RCC 7860 (cell line): ENCODE results near the gene KRTAP5-3.
"Not testable (repeated sequence)": the region's sequence is repeated elsewhere in the genome, so short reads cannot be mapped to it uniquely, and the experiment has no call there.

ENCODE experiments used
- DNase-seq: peaks from one replicate; pipeline ENCODE4 v3.0.0-alpha.2; 2015; ENCODE audit warnings: low spot score
- FAIRE-seq: peaks from 2 replicates; lab custom pipeline; 2012; peaks lifted over from hg19 to GRCh38; lab: Jason Lieb, UNC

The KRTAP5-3 gene

DNA sequence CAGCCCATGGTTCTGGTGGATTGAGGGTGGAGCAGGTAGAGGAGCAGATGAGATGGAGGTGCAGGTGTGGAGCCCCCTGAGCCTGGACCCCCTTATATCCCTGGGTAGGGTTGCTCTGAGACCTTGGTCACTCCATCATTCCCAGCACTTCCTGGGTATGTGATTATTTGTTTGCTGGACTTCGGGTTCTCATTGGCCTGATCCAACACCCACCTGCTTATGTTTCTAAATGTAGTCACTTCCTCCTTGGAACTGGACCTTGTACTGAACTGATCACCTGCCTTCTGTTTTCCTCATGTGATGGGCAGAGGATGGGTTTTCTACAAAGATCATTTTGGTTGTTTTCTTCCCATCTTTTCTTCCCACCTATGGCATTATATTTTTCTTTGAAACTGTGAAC lies 13.8 kb upstream of the KRTAP5-3 start, which contains the start of gene KRTAP5-4:
KRTAP5-4 (minus strand) TSS at position 53 of the 400 bp plus-strand sequence; CDS start at position 8, 45 bp downstream.
- no peak for FAIRE-seq
- no peak for DNase-seq

DNA sequence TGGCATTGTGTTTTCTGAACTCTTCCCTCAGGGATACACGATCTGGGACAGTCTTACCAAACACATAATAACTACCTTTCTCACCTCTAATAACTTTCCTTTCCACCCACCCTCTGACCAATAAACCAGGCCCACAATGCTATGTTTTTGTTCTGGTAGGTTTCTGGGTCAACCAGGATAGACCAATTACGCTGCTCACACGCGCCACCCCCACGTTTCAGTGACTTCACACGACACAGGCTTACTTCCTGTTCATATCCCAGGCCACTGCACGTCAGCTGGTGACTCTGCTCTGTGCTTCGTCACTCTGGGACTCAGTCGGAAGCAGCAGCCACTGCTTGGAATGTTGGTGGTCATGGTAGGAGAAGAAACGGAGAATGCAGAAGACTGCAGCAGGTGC lies 11.2 kb upstream of the KRTAP5-3 start:
- DNase-seq (no peak), FAIRE-seq (no peak)

GRCh38 chr11:1618231-1618630 lies 10.0 kb upstream of the KRTAP5-3 start:
- DNase-seq (no peak), FAIRE-seq (no peak)

GRCh38 chr11:1607901-1608300 lies 362 bp downstream of the KRTAP5-3 start:
- not testable (repeated sequence) for DNase-seq, FAIRE-seq

GRCh38 chr11:1607156-1607845 lies 962 bp downstream of the KRTAP5-3 start:
- not testable (repeated sequence) for FAIRE-seq, DNase-seq

- FAIRE-seq, DNase-seq: not testable (repeated sequence)
Observed at GRCh38 chr11:1605923-1606322, 2.3 kb downstream of the KRTAP5-3 start.

DNA sequence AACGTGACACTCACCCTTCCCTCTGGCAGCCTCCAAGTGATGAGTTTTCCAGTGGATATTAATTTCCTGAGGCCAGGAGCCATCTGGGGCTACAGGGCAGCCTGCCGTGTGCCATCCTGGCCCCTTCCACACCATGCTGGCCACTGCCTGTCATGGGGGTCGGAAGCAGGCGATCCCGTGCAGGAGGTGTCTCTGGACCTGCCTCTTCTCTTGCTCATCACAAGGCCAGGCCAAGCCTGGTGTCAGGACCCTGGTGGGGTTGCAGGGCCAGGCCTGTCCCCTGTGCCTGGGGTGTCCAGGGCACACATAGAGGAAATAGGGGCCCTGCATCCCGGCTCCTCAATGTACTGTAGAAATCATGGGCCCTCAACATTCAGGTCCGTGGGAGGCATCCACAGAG lies 3.6 kb downstream of the KRTAP5-3 start:
- FAIRE-seq (no peak), DNase-seq (no peak)

DNA sequence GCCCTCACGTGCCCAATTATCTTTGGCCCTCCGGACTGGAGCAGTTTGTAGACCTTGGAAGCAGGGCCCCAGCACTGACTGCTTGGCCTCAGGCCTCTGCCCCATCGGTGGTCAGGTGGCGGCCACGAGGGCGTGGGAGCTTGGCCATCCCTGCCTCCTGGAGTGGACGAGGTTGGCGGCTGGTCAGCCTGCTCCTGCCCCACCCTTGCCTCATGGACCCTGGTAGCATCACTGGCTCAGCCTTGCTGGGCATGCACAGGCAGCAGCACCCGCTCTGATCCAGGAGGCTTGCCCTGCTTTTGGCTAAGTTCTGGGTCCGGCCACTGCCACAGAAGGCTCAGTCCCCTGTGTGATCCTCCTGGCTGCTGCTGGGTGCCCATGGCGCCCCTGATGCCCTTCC lies 4.1 kb downstream of the KRTAP5-3 start:
- no peak for DNase-seq

DNA sequence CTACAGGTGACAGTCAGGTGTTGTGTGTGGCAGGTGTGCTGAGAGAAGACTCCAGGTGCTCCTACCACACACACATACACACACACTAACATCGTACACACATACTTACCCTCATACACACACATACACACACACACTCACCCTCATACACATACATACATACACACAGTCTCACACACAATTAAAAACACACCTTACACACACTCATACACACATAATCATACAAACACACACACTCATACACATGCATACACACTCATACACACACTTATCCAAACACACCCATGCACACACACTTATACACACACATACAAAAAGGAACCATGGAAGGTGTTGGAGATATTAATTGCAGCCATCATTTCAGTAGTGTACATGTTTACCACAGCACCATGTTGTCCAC lies 4.6 kb downstream of the KRTAP5-3 start:
- DNase-seq (no peak), FAIRE-seq (no peak)

More for the DNA sequence above, 4.1 kb downstream of the KRTAP5-3 start:
- no peak for FAIRE-seq

- FAIRE-seq, DNase-seq: not testable (repeated sequence)
Observed at GRCh38 chr11:1601663-1602062, 6.6 kb downstream of the KRTAP5-3 start.

DNA sequence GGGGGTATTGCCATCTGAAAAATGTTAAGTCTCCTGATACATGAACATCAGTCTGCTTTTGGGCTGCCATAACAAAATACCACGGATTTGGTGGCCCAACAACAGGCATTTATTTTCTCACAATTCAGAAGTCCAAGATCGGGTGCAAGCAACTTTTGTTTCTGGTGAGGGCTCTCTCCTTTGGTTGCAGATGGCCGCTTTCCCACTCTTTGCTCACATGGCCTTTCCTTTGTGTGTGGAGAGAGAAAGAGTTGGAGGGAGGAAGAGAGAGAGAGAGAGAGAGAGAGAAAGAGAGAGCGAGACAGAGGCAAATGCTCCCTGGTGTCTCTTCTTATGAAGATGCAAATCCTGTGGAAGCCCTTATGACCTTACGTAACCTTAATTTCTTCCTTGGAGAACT lies 7.6 kb downstream of the KRTAP5-3 start:
- DNase-seq (no peak), FAIRE-seq (no peak)

DNA sequence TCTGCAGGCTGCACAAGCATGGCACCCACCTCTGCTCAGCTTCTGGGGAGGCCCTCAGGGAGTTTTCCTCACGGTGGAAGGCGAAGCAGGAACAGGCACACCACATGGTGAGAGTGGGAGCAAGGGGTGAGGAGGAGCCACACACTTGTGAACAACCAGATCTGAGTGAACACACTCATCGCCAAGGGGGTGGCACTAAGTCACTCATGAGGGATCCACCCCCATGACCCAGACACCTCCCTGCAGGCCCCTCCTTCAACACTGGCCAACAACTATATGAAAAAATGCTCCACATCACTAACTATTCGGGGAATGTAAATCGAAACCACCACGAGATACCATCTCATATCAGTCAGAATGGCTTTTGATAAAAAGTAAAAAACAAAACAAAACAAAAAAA lies 9.4 kb downstream of the KRTAP5-3 start:
- DNase-seq (no peak), FAIRE-seq (no peak)

GRCh38 chr11:1598406-1598805 lies 9.9 kb downstream of the KRTAP5-3 start:
- not testable (repeated sequence) for DNase-seq, FAIRE-seq

DNA sequence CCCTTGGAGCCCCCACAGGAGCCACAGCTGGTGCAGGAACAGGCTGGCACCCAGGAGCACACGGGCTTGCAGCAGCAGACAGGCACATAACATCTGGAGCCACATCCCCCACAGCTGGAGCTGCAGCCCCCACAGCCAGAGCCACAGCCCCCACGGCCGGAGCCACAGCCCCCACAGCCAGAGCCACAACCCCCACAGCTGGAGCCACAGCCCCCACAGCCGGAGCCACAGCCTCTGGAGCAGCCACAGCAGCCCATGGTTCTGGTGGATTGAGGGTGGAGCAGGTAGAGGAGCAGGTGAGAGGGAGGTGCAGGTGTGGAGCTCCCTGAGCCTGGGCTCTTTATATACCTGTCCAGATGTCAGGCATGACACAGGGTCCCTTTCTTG lies 10.3 kb downstream of the KRTAP5-3 start, which contains the start of gene KRTAP5-2:
KRTAP5-2 (minus strand) TSS at position 301 of the 387 bp plus-strand sequence; CDS start at position 257, 44 bp downstream.
- no peak for DNase-seq
- FAIRE-seq = no peak

GRCh38 chr11:1597331-1597993 lies 10.8 kb downstream of the KRTAP5-3 start:
- no peak for DNase-seq
- FAIRE-seq = no peak

DNA sequence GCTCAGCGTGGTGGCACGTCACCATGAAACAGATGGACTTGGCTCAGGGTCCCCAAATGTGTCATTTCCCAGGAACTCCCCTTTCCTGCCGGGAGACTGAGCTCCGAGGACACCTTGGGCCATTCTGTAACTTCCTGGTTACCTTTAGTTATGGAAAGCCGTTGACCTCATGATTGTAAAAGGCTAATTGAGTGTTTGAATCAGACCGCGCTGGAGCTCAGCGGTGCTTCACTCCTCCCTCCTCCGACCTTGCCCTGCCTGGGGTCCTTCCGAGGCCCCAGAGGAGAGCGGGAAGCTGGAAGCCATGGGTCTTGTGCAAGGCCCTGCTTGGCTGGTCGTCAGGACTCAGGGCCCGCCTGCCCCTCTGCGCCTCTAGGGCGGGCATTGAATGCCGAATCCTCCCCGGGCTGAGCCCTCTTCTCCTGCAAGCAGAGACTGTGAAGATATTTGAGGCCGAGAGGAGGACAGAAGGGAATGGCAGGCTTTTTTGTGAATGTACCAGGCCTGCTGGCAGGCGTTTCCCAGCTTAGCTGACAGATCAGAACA lies 11.6 kb downstream of the KRTAP5-3 start:
- FAIRE-seq, DNase-seq: not testable (repeated sequence)

DNA sequence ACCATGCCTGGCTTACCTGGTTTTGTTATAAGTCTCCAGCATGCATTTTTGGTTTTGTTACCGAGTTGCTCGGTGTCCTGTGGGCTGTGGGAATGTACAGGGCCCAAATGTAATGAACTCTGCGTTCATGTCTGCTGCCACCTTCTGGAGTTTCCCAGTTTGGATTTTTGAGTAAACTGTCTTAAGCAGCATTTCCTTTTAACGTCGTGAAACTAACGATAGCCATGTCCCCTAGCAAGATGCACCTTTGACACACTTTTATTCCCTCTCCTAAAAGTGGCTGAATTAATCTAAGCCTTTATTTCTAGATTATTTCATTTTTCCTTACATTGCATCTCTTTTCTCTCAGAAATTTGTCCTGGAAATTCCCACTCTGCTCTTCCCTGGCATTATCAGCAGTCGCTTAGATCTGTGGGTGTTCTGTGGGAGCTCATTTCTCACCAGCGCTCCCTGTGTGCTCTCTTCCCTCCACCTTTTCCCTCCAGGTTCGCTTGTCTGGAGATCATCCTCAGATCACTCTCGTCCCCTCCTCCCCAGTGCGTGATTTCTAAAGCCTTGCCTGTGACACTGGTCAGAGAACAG lies 12.2 kb downstream of the KRTAP5-3 start:
- DNase-seq, FAIRE-seq: not testable (repeated sequence)

DNA sequence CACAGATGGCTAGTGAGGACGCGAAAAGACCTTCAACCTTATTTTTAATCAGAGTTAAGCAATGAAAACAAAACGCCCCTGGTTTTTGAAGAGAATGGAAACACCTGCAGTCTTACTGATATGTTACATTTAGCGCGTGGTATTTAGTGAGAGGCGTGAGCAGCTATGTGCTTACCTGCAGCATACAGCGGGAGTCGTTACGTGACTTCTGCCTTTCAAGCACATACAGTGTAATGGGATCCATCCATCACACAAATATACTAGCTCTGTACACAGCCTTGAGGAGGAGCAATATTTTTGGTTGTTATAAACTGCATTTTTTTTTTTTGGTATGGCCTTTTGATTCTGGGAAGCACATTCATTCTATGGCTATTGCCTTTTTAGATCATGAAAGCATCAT lies 15.6 kb downstream of the KRTAP5-3 start:
- DNase-seq (no peak), FAIRE-seq (no peak)

DNA sequence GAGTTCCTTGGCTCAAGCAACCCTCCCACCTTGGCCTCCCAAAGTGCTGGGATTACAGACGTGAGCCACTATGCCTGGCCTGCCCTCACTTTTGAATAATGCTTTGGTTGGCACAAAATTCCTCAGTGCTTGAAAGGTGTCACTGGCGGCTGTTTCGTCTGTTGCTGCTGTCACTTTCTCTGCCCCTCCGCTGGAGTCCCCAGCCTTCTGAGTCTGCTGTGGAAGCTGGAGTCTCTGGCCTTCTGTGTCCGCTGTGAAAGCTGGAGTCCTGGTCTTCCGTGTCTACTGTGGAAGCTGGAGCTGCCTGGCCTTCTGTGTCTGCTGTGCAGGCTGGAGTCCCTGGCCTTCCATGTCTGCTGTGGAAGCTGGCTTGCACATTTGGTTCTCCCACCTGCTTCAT lies 18.3 kb downstream of the KRTAP5-3 start:
- no peak for FAIRE-seq
- no peak for DNase-seq

GRCh38 chr11:1589191-1589963 lies 18.9 kb downstream of the KRTAP5-3 start:
- not testable (repeated sequence) for DNase-seq, FAIRE-seq

DNA sequence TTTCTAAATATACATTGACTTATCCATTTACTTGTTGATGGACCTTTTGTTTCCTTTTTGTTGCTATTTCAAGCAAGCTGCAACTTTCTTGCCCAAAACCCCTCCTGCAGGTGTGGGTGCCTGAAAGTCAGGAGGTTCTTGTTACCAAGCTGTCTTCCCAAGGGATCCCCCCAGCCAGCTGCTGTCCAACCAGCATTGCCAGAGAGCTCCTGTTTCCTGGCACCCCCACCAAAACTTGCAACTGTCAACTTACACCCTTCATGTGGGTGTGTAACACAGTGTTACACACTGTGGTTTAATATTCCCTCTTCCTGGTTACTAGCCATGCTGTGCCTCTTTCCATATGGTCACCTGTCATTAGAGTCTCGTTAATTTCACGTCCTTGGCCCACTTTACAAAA lies 21.6 kb downstream of the KRTAP5-3 start:
- no peak for DNase-seq
- no peak for FAIRE-seq
